ENCODE measurements around the gene MIEF2.

GRCh38 chr17:18231164-18231563 lies 29.3 kb upstream of the MIEF2 start:
- TF ChIP-seq CTCF (conservative IDR thresholded peaks at IDR 0.05) (no peak), EZH2 (IDR thresholded peaks at IDR 0.05; ENCODE audit: low read depth) (no peak)
